Spleen (tissue), 7 donors: Measurements from ENCODE around the gene DST.

ENCODE experiments used
- POLR2A ChIP-seq, 3 donors: fragments of 450-650 bp; IDR thresholded peaks; one replicate each; pipeline ENCODE4 v1.5.1; 2017; ENCODE audit warnings: antibody characterized with exemption in 3 of 3, mild to moderate bottlenecking in 1 of 3
- POLR2AphosphoS5 ChIP-seq, 3 donors: sonication (generic); formaldehyde crosslinking; IDR thresholded peaks; one replicate each; pipeline ENCODE4 v1.5.1; 2017; ENCODE audit warnings: antibody characterized with exemption in 3 of 3
- TF ChIP-seq, protein P1 (sequence below), 11 experiments: fragments of 200-600 bp in 7 of 11; fragments of 450-650 bp in 4 of 11; sonication (generic) in 4 of 11; IDR thresholded peaks in 8 of 11; conservative IDR thresholded peaks in 3 of 11; 1 replicate in 7 of 11; 2 replicates in 4 of 11; pipeline versions ENCODE4 v1.4.0 to v1.8.0; 2016 to 2021; ENCODE audit warnings: antibody characterized with exemption in 11 of 11, inconsistent platforms in 4 of 11, mild to moderate bottlenecking in 1 of 11
- donor health status: DM: no; HTN: no; CAD: no; lungs with moderate emphysema.
- donor health status: DM: no; HTN: no; CAD: no.
- donor health status: DM: no; HTN: no; CAD: no.

- TF ChIP-seq POLR2A (IDR thresholded peaks at IDR 0.05) (no peak), POLR2AphosphoS5 (IDR thresholded peaks at IDR 0.05) (no peak)
- TF ChIP-seq, protein P1, sequence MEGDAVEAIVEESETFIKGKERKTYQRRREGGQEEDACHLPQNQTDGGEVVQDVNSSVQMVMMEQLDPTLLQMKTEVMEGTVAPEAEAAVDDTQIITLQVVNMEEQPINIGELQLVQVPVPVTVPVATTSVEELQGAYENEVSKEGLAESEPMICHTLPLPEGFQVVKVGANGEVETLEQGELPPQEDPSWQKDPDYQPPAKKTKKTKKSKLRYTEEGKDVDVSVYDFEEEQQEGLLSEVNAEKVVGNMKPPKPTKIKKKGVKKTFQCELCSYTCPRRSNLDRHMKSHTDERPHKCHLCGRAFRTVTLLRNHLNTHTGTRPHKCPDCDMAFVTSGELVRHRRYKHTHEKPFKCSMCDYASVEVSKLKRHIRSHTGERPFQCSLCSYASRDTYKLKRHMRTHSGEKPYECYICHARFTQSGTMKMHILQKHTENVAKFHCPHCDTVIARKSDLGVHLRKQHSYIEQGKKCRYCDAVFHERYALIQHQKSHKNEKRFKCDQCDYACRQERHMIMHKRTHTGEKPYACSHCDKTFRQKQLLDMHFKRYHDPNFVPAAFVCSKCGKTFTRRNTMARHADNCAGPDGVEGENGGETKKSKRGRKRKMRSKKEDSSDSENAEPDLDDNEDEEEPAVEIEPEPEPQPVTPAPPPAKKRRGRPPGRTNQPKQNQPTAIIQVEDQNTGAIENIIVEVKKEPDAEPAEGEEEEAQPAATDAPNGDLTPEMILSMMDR (IDR thresholded peaks at IDR 0.05 in 8 of 11, conservative IDR thresholded peaks at IDR 0.05 in 3 of 11): no peak
These were observed 14.6 kb downstream of the DST start for GRCh38 chr6:56628105-56628504.
